Suprapubic skin (tissue), 4 donors: ENCODE data around the gene MS4A8. TPM values are rescaled to one million over a fixed set of nuclear protein-coding genes. Genes with fewer than 3 reads are reported as not detected.

Experiments
- DNase-seq, 2 donors: peaks; one replicate each; pipeline ENCODE4 v3.0.0-alpha.2; 2019; ENCODE audit warnings: low spot score in 2 of 2
- H3K27ac ChIP-seq: fragments of 200-600 bp; sonication (generic); one replicate; pipeline ENCODE4 v1.5.1; 2019
- H3K27me3 ChIP-seq: fragments of 200-600 bp; sonication (generic); one replicate; pipeline ENCODE4 v1.5.1; 2019
- H3K36me3 ChIP-seq: fragments of 200-600 bp; sonication (generic); one replicate; pipeline ENCODE4 v1.5.1; 2019
- H3K4me1 ChIP-seq: fragments of 200-600 bp; sonication (generic); one replicate; pipeline ENCODE4 v1.5.1; 2019
- H3K4me3 ChIP-seq: fragments of 200-600 bp; sonication (generic); one replicate; pipeline ENCODE4 v1.5.1; 2019; ENCODE audit warnings: mild to moderate bottlenecking
- H3K9me3 ChIP-seq: fragments of 200-600 bp; sonication (generic); one replicate; pipeline ENCODE4 v1.5.1; 2019
- CTCF ChIP-seq, 2 donors: fragments of 200-600 bp in 1 of 2; fragments of 450-650 bp in 1 of 2; sonication (generic) in 1 of 2; IDR thresholded peaks; one replicate each; pipeline ENCODE4 v1.5.1; 2016 to 2019; ENCODE audit warnings: antibody characterized with exemption in 2 of 2, mild to moderate bottlenecking in 1 of 2, moderate library complexity in 1 of 2
- EP300 ChIP-seq: sonication (generic); formaldehyde crosslinking; IDR thresholded peaks from one replicate; pipeline ENCODE4 v1.6.1; 2017; ENCODE audit warnings: antibody characterized with exemption
- POLR2A ChIP-seq, 2 donors: fragments of 450-650 bp; IDR thresholded peaks; one replicate each; pipeline ENCODE4 v1.6.1; 2017; ENCODE audit warnings: antibody characterized with exemption in 2 of 2, mild to moderate bottlenecking in 2 of 2, moderate library complexity in 2 of 2
- POLR2AphosphoS5 ChIP-seq, 3 donors: sonication (generic); formaldehyde crosslinking; IDR thresholded peaks; one replicate each; pipeline ENCODE4 v1.6.1; 2017; ENCODE audit warnings: antibody characterized with exemption in 3 of 3
- WGBS: methylation state at CpG from one replicate; pipeline ENCODE4 v1.1.5; 2018; 5-methylcytosine and 5-hydroxymethylcytosine counted together
- total RNA-seq, 4 donors: library from RNA; depleted of rRNA; stranded (reverse); fragments of >200 nt; gene quantifications; one replicate each; pipeline ENCODE4 v1.1.0, GENCODE V29; 2016

Gene MS4A8
- total RNA-seq, 4 donors from 2014 or later: not detected

GRCh38 chr11:60748225-60748624, 48.8 kb downstream of the MS4A8 start:
- TF ChIP-seq POLR2A (IDR thresholded peaks at IDR 0.05): no peak
- TF ChIP-seq CTCF (IDR thresholded peaks at IDR 0.05): no peak
- no peak for TF ChIP-seq POLR2AphosphoS5 (IDR thresholded peaks at IDR 0.05)
- no peak for TF ChIP-seq EP300
- no peaks in the 10 kb centered on the region for H3K36me3 ChIP-seq

GRCh38 chr11:60748821-60749220, 49.4 kb downstream of the MS4A8 start:
- Histone ChIP-seq H3K36me3 (no peaks in the 10 kb centered on the region), H3K9me3 (no peaks in the 10 kb centered on the region), H3K27me3 (peaks cover 33% of the 10 kb centered on the region), H3K27ac (no peak overlapping the region), H3K4me1 (no peaks in the 10 kb centered on the region), H3K4me3 (no peak overlapping the region)
- TF ChIP-seq POLR2A (IDR thresholded peaks at IDR 0.05) (no peak), EP300 (no peak), CTCF (IDR thresholded peaks at IDR 0.05) (no peak), POLR2AphosphoS5 (IDR thresholded peaks at IDR 0.05) (no peak)
- 72% methylated on average over 7 of the region's 8 CpGs for WGBS
- DNase-seq: no peak

More at GRCh38 chr11:60748225-60748624, 48.8 kb downstream of the MS4A8 start:
- H3K27me3 ChIP-seq: peaks cover 30% of the 10 kb centered on the region
- H3K4me1 ChIP-seq: no peaks in the 10 kb centered on the region
- DNase-seq: no peak
- H3K27ac ChIP-seq: no peak overlapping the region
- no peak overlapping the region for H3K4me3 ChIP-seq
- 83% methylated on average over 16 of the region's 17 CpGs for WGBS
- no peaks in the 10 kb centered on the region for H3K9me3 ChIP-seq

- DNase-seq: no peak
- H3K4me3 ChIP-seq: no peak overlapping the region
- no peaks in the 10 kb centered on the region for H3K4me1 ChIP-seq
- WGBS: 48% methylated on average over 3 of the region's 3 CpGs
- no peak overlapping the region for H3K27ac ChIP-seq
- peaks cover 36% of the 10 kb centered on the region for H3K27me3 ChIP-seq
- no peaks in the 10 kb centered on the region for H3K9me3 ChIP-seq
- no peaks in the 10 kb centered on the region for H3K36me3 ChIP-seq
- TF ChIP-seq CTCF (IDR thresholded peaks at IDR 0.05) (no peak), POLR2A (IDR thresholded peaks at IDR 0.05) (no peak), EP300 (no peak), POLR2AphosphoS5 (IDR thresholded peaks at IDR 0.05) (no peak)
These were observed 51.5 kb downstream of the MS4A8 start for GRCh38 chr11:60750911-60751310.

GRCh38 chr11:60753309-60753708, 53.9 kb downstream of the MS4A8 start:
- 66% methylated on average over 4 of the region's 4 CpGs for WGBS
- Histone ChIP-seq H3K36me3 (no peaks in the 10 kb centered on the region), H3K27ac (no peak overlapping the region), H3K27me3 (peaks cover 47% of the 10 kb centered on the region), H3K4me1 (no peaks in the 10 kb centered on the region), H3K4me3 (no peak overlapping the region), H3K9me3 (no peaks in the 10 kb centered on the region)
- no peak for DNase-seq
- TF ChIP-seq POLR2AphosphoS5 (IDR thresholded peaks at IDR 0.05): no peak
- TF ChIP-seq POLR2A (IDR thresholded peaks at IDR 0.05): no peak
- TF ChIP-seq EP300: no peak
- TF ChIP-seq CTCF (IDR thresholded peaks at IDR 0.05): no peak

- Histone ChIP-seq H3K4me1 (no peaks in the 10 kb centered on the region), H3K36me3 (no peaks in the 10 kb centered on the region), H3K9me3 (no peaks in the 10 kb centered on the region), H3K27me3 (peaks cover 35% of the 10 kb centered on the region), H3K4me3 (no peak overlapping the region), H3K27ac (no peak overlapping the region)
- peak in 1 of 2 donors; percentile 31 for DNase-seq
- WGBS: 87% methylated on average over 6 of the region's 6 CpGs
- TF ChIP-seq EP300 (no peak), POLR2AphosphoS5 (IDR thresholded peaks at IDR 0.05) (no peak), CTCF (IDR thresholded peaks at IDR 0.05) (no peak), POLR2A (IDR thresholded peaks at IDR 0.05) (no peak)
These were observed 55.5 kb downstream of the MS4A8 start for GRCh38 chr11:60754887-60755286.
